ENCODE results near the gene RASA3.
A peak's percentile ranks its signal among the peaks of the same experiment; 100 is the strongest.

DNA sequence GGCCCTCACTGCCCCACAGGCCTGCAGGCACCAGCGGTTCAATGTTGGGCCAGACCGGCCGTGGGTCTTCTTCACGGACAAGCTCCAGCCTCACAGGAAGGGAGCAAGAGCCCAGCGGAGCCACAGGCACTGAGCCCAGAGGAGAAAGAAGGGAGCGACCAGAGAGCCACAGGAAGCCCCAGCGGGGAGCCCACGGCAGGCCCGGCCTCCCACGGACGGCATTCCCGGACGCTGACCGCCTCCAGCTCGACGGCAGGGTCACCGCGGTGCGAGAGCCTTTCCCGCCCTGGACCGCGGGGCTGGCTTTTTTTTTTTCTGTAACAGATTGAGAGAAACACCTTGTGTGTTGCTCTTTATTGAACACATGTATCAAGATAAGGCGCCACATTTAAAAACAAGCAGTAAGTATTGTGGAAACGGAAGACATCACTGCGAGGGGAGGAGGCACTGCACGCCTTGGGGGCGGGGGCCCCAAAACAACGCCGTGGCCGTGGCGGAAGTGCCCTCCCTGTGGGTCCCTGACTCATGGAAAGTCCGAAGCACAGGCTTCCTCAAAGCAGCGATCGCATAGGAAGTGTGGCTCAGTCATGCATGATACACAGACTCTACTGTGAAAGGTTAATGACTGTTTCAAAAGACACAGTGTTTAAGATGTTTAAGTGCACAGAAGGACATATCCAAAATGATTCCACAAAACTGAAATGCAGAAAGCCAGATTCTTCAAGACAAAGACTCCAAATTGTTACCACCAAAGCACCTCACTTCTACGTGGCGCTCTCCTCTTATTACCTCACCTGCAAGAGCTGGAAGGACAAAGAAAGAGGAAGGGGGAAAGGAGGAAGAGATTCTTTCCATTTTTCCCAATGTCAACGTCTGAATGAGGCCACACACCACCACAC lies 3.5 kb downstream of the RASA3 start:
- TF ChIP-seq POLR2AphosphoS5 (IDR thresholded peaks at IDR 0.05), result peak; percentile 70 to 78 (median 77)
- TF ChIP-seq, protein P1, sequence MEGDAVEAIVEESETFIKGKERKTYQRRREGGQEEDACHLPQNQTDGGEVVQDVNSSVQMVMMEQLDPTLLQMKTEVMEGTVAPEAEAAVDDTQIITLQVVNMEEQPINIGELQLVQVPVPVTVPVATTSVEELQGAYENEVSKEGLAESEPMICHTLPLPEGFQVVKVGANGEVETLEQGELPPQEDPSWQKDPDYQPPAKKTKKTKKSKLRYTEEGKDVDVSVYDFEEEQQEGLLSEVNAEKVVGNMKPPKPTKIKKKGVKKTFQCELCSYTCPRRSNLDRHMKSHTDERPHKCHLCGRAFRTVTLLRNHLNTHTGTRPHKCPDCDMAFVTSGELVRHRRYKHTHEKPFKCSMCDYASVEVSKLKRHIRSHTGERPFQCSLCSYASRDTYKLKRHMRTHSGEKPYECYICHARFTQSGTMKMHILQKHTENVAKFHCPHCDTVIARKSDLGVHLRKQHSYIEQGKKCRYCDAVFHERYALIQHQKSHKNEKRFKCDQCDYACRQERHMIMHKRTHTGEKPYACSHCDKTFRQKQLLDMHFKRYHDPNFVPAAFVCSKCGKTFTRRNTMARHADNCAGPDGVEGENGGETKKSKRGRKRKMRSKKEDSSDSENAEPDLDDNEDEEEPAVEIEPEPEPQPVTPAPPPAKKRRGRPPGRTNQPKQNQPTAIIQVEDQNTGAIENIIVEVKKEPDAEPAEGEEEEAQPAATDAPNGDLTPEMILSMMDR (IDR thresholded peaks at IDR 0.05), result no peak
- TF ChIP-seq POLR2A (IDR thresholded peaks at IDR 0.05), result peak; percentile 38
- TF ChIP-seq EP300 (IDR thresholded peaks at IDR 0.05; ENCODE audit: low read depth), result no peak

Measured in transverse colon (tissue), 4 donors.